Left kidney (tissue), 8 donors: ENCODE results near the gene GPN1. TPM values are rescaled to one million over a fixed set of nuclear protein-coding genes. Genes with fewer than 3 reads are reported as not detected.
A peak's percentile ranks its signal among the peaks of the same experiment; 100 is the strongest.
"Not testable (repeated sequence)": the region's sequence is repeated elsewhere in the genome, so short reads cannot be mapped to it uniquely, and the experiment has no call there.

Experiments used
- DNase-seq: peaks from one replicate; pipeline ENCODE4 v3.0.0-alpha.2; 2013
- long read RNA-seq, 8 donors: transcript quantifications; one replicate each; lab custom pipeline, GENCODE V29; 2026
- polyA plus RNA-seq: library from polyadenylated mRNA; unstranded; fragments of 120-200 nt; gene quantifications from one replicate; pipeline ENCODE4 v1.2.1, GENCODE V29; 2013; ENCODE audit not compliant: insufficient read length

GPN1 gene
- polyA plus RNA-seq, result 64.5 TPM
- long read RNA-seq, donor 1, transcript GPN1-212 (14 exons, 1,832 nt), result major isoform, 17 of 86 reads
- long read RNA-seq, donor 1, partial matches to known transcripts, result 53 of 86 reads
- long read RNA-seq, donor 1, other reads (novel, unspliced or antisense), result 16 of 86 reads
- long read RNA-seq, donor 2, transcript GPN1-212 (14 exons, 1,832 nt), result major isoform, 23 of 111 reads
- long read RNA-seq, donor 2, partial matches to known transcripts, result 73 of 111 reads
- long read RNA-seq, donor 2, other reads (novel, unspliced or antisense), result 15 of 111 reads
- long read RNA-seq, donor 3, transcript GPN1-212 (14 exons, 1,832 nt), result major isoform, 15 of 79 reads
- long read RNA-seq, donor 3, partial matches to known transcripts, result 22 of 79 reads
- long read RNA-seq, donor 3, other reads (novel, unspliced or antisense), result 41 of 79 reads
- long read RNA-seq, donor 4, partial matches to known transcripts, result 10 of 12 reads
- long read RNA-seq, donor 4, other reads (novel, unspliced or antisense), result 0 of 12 reads
- long read RNA-seq, donor 5, transcript GPN1-212 (14 exons, 1,832 nt), result major isoform, 31 of 36 reads
- long read RNA-seq, donor 5, partial matches to known transcripts, result 0 of 36 reads
- long read RNA-seq, donor 5, other reads (novel, unspliced or antisense), result 5 of 36 reads
- long read RNA-seq, donor 6, transcript GPN1-212 (14 exons, 1,832 nt), result major isoform, 8 of 39 reads
- long read RNA-seq, donor 6, partial matches to known transcripts, result 31 of 39 reads
- long read RNA-seq, donor 6, other reads (novel, unspliced or antisense), result 0 of 39 reads
- long read RNA-seq, donor 7, transcript GPN1-212 (14 exons, 1,832 nt), result major isoform, 30 of 110 reads
- long read RNA-seq, donor 7, partial matches to known transcripts, result 73 of 110 reads
- long read RNA-seq, donor 7, other reads (novel, unspliced or antisense), result 7 of 110 reads
- long read RNA-seq, donor 8, transcript GPN1-212 (14 exons, 1,832 nt), result major isoform, 5 of 5 reads
- long read RNA-seq, donor 8, partial matches to known transcripts, result 0 of 5 reads
- long read RNA-seq, donor 8, other reads (novel, unspliced or antisense), result 0 of 5 reads

DNA sequence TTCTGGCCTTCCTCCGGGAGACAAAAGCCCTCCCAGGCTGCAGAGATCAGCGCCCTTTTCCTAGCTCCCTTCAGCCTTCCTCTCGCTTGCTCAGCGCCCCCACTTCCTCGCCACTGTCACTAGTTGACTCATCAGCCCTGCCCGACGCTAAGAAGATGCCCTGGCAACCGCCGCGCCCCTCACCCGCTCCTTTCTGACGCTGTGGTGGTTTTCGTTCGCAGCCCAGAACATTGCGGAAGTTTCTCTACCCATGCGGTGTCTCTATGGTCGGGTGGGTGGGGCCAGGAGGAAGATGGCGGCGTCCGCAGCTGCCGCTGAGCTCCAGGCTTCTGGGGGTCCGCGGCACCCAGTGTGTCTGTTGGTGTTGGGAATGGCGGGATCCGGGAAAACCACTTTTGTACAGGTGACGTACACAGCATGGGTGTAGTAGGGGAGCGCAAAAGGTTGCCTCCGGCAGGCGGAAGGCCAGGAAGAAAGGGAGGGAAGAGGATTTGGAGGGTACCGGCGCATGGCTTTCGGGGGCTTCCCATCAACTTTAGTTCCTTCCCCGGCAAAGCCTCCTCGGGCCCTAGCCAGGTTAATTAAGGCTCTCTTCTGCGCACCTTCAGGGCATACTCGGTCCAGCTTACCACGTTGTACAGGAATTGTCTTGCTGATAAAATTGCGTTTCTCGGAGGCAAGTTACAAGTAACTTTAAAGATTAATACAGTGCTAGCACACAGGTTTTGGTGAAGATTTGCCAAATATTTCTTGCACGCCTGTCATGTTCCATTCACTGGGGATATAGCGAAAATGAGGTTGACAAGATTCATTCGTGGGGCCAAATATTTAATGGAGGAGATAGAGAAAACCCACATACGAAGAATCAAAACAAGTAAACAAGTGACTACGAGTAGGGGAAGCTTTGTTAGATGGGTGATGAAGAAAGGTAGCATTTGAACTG is at the start of gene GPN1, which contains the start of gene CCDC121:
Gene GPN1 (plus strand): TSS at position 284 of the 943 bp plus-strand sequence. CDS start 9 bp downstream, at position 293.
Gene CCDC121 (minus strand): TSS at position 246 of the 943 bp plus-strand sequence. CDS start 1,213 bp downstream, outside the sequence.
- peak; percentile 78 for DNase-seq

DNA sequence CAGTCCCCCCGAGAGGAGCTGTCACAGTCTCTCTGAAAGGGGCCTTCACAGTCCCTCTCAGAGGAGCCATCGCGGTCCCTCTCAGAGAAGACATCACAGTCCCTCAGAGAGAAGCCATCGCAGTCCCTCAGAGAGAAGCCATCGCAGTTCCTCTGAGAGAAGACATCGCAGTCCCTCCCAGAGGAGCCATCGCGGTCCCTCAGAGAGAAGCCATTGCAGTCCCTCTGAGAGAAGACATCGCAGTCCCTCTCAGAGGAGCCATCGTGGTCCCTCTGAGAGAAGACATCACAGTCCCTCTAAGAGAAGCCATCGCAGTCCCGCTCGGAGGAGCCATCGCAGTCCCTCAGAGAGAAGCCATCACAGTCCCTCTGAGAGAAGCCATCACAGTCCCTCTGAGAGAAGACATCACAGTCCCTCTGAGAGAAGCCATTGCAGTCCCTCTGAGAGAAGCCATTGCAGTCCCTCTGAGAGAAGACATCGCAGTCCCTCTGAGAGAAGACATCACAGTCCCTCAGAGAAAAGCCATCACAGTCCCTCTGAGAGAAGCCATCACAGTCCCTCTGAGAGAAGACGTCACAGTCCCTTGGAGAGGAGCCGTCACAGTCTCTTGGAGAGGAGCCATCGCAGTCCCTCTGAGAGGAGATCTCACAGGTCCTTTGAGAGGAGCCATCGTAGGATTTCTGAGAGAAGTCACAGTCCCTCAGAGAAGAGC is 47.3 kb upstream of the GPN1 start:
- no peak for DNase-seq

DNA sequence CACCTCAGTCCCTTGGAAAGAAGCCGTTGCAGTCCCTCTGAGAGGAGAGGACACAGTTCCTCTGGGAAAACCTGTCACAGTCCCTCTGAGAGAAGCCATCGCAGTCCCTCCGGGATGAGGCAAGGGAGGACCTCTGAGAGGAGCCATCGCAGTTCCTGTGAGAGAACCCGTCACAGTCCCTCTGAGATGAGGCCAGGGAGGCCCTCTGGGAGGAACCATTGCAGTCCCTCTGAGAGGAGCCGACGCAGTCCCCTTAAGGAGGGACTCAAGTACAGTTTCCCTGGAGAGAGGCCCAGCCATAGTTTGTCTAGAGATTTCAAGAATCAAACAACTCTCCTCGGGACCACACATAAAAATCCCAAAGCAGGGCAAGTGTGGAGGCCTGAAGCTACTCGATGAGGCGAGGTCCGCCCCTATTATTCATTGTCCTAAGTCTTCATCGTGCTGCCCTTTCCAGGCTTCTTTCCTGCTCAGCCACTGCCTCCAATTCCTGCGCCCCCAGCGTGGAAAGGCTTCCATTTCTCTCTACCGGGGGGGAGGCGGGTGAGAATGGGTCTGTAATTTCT is 46.6 kb upstream of the GPN1 start:
- no peak for DNase-seq

DNA sequence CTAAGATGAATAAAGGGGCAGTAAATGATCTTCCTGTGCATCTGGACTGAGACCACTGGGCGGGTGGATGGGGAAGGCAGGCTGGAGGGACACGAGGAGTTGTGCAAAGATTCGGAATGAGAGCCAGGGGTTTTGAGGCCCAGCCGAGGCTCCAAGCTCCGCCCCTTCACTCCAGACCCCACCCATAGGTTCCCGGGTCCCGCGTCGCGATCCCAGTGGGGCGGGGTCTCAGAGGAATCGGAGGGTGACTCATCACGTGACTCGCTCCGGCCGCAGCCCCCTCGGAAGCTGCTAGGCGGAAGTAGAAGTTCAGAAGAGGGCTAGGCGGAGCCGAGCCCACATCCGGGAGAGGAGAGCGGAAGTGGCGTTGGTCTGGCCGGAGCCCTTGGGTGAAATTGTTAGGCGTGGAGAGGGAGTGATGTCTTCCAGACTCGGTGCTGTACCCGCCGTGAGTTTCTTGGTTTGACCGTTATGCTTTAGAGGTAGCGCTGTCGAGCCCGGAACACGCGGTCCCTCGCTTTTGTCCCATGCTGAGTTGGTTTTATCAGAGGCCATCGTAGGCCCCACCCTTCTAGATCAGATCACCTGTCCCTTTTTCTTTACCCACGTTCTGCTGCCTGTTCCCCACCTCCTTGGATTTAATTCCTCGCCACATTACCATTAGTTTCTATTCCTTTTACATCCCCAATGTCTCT is 46.0 kb upstream of the GPN1 start, which contains the start of gene ZNF512:
Gene ZNF512 (plus strand): TSS at position 348 of the 695 bp plus-strand sequence. CDS start 71 bp downstream, at position 419.
- peak; percentile 91 for DNase-seq

DNA sequence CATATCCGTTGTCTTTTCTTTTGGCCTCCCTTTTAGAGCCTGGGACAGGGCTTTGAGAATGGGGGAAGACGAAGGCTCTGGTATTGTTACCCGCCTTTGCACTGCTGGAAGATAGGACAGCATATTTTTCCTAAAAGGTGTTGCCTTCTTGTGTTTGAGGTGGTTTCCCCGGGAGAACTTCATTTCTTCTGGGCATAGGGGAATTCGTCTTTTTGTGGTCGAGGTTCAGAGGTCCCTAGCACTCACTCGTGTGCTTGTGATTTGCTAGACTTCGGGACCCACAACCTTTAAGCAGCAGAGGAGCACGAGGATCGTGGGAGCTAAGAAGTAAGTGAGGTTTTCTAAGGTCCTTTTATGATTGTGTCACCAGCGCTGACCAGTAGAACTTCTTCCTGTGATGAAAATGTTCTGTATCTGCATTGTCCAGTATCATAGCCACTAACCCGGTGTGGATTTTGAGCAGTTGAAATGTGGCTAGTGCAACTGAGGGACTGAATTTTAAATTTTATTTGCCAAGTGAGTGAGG is 45.4 kb upstream of the GPN1 start:
- no peak for DNase-seq

DNA sequence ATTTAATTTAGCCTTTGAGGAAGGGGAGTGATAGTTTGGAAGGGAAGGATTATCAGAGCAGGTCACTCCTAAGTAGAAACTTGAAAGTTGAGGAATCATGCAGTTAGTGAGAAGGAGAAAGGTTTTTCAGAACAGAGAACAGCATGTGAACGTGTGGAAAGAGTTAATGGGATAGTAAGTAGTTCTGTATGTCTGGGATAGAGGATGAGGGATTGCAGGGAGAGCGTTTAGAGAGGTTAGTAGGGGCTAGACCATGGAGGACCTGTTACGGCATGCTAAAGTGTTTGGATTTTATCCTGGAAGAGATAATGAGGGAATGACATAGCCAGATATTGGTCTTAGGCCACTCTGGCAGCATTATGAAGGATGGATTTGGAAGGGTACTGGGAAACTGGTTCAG is 44.3 kb upstream of the GPN1 start:
- DNase-seq, result no peak

DNA sequence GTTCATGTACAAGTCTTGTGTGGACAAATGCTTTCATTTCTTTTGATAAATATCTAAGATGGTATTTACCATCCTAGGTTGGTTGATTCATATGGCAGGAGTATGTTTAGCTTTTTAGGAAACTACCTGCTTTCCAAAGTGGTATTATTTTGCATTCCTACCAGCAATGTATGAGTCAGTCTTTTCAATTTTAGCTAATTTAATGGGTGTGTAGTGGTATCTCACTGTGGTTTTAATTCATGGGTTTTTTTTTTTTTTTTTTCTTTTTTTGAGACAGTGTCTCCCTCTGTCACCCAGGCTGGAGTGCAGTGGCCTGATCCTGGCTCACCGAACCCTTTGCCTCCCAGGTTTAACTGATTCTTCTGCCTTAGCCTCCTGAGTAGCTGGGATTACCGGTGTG is 41.8 kb upstream of the GPN1 start:
- DNase-seq, result no peak

DNA sequence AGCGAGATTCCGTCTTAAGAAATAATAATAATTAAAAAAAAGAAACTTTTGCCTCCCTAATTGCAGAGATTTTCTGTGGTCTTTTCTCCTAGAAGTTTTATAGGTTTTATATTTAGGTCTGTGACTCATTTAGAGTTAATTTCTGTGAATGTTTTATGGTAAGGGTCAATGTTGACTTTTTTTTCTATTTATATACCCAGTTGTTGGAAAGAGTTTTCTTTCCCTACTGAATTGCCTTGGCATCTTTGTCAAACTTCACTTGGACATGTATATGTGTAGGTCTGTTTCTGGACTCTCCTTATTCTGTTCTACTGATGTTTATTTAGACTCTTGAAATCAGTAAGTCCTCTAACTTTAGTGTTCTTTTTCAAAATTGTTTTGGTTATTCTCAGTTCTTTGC is 40.5 kb upstream of the GPN1 start:
- no peak for DNase-seq

DNA sequence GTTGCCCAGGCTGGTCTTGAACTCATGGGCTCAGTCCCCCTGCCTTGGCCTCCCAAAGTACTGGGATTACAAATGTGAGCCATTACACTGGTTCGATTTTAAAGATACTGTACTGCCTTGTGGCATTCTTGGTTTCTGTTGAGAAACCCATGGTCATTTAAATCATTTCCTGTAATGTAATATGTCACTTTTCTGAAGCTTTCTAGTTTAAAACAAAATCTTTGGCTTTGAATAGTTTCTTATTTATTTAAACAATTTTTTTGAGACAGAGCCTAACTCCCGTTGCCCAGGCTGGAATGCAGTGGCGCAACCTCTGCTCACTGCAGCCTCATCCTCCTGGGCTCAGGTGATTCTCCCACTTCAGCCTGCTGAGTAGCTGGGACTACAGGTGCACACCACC is 37.1 kb upstream of the GPN1 start:
- no peak for DNase-seq

DNA sequence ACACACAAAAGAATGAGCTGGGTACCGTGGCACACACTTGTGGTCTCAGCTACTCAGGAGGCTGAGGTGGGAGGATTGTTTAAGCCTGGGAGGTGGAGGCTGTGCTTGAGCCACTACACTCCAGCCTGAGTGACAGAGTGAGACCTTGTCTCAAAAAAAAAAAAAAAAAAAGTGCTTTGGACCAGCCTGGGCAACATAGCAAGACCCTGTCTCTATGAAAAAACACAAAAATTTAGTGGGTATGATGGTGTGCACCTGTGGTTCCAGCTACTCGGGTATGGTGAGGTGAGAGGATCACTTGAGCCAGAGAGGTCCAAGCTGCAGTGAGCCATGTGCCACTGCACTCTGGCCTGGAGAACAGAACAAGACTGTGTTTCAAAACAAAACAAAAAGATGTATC is 35.6 kb upstream of the GPN1 start:
- DNase-seq, result no peak

DNA sequence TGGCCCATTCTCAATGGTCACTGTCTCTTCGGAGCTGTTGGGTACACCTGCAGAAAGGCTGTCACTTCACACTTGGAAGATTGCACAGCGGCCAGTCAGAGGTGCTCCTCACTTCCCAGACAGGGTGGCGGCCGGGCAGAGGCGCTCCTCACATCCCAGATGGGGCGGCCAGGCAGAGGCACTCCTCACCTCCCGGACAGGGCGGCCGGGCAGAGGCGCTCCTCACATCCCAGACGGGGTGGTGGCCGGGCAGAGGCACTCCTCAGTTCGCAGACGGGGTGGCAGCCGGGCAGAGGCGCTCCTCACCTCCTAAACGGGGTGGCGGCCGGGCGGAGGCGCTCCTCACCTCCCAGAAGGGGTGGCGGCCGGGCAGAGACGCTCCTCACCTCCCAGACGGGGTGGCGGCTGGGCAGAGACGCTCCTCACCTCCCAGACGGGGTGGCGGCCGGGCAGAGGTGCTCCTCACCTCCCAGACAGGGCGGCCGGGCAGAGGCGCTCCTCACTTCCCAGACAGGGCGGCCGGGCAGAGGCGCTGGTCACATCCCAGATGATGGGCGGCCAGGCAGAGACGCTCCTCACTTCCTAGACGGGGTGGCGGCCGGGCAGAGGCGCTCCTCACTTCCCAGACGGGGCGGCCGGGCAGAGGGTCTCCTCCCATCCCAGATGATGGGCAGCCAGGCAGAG is 34.7 kb upstream of the GPN1 start:
- not testable (repeated sequence) for DNase-seq

DNA sequence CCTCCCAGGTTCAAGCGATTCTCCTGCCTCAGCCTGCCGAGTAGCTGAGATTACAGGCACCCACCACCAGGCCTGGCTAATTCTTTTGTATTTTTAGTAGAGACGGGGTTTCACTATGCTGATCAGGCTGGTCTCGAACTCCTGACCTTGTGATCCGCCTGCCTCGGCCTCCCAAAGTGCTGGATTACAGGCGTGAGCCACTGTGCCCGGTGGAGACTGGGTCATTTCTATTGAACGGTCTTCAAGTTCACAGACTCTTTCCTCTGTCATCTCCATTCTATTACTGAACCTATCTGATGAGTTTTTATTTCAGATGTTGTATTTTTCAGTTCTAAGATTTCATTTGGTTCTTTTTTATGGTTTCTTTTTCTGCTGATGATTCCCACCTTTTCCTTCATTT is 33.4 kb upstream of the GPN1 start:
- not testable (repeated sequence) for DNase-seq

DNA sequence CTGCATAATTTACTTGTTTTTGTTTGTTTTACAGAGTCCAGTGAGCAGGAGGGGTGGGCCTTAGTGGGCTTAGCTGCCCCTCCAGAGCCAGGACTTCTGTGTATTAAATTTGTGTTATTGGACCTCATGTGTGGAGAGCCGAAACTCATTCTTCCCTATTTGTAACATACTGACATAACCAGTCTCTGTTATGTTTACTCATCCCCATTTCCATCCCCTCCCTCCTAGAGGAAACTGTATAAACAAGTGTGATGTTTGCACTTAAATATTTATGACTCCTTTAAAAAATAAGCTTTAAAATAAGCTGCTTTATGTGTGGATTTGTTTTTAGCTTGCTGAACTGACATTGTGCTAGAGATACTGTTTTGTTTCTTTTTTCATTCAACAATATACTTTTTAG is 32.2 kb upstream of the GPN1 start:
- no peak for DNase-seq

DNA sequence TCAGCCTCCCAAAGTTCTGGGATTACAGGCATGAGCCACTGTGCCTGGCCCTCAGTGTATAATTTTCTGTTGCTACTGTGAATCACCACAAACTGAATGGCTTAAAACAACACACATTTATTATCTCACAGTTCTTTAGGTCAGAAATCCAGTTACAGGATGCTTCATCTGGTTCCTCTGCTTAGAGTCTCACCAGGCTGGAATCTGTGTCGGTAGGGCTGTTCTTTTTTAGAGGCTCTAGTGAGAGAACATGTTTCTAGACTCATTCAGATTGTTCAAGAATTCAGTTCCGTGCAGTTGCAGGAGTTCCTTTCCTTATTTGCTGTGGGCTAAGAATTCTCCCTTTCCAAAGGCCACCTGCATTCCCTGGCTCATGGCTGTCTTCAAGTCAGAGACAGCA is 22.2 kb upstream of the GPN1 start:
- no peak for DNase-seq

DNA sequence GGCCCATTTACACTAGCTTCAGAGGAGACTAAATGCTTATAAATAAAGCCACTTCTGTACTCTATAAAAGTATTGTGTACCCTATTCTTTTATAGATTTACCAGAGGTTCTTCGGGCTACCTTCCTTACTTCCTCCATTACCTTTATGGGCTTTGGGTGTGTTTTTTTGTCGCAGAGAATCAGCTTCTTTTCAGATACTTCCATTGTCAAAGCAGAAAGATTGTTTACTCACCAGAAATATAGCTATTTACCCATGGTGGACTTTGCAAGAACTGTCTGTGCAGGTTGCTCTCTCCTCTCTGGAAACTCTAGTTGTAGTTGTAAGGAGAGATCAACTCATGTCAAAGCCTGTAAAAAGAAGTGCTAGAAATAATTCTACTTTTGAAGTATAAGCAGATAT is 14.9 kb upstream of the GPN1 start:
- DNase-seq, result no peak

DNA sequence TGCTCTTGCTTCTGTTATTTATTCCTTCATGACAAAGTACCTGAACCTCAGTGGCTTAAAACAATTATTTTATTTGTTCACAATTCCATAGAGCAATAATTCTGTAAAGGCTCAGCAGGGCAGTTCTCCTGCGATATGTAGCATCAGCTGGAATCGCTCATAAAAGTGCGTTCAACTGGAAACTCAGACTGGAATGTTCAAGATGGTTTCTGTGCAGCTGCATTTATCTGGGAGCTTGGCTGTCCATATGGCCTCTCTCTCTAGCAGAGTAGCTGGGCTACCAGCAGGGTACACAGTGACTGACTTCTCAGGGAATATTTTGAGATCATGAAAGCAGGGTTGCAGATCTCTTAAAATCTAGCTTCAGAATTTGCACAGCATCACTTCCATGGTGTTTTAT is 13.5 kb upstream of the GPN1 start:
- no peak for DNase-seq

DNA sequence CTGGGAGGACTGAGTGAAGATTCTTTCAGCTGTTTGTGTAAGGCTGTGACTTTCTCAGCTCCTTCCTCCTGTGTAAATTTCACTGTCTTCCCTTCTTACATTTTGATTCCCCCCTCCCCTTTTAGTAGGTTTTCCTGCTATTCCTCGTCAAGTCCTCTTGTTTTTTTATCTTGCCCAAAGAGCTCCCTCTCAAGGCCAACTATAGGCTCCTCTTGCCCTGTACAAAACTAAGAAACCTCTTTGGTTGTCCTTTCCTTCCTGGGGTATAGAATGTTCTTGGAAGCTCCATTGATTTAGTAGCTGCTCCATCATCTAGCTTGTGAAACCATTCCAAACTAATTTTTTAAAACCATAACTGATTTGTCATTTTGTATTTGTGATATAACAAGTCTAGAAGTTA is 7.3 kb upstream of the GPN1 start:
- DNase-seq, result no peak

DNA sequence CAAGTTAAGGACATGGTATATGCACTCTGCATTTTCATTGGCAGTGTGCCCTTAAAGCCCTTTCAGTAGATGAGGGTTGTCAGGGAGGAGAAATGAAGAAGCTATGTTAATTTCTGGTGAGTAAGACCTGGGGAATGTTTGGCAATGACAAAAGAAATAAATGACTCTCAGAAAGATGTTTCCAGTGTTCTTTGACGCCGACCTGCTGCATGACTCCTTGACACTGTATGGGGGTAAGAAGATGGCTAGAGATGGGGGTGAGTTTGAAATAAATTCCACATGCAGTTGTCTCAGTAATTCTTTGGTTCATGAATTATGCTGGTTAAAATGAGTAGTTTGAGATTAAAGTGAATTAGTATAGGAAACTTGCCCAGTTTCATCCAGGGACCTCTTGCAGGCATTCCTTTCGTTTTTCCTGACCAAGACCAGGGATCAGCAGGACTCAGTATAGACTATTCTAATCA is 5.9 kb upstream of the GPN1 start:
- no peak for DNase-seq

DNA sequence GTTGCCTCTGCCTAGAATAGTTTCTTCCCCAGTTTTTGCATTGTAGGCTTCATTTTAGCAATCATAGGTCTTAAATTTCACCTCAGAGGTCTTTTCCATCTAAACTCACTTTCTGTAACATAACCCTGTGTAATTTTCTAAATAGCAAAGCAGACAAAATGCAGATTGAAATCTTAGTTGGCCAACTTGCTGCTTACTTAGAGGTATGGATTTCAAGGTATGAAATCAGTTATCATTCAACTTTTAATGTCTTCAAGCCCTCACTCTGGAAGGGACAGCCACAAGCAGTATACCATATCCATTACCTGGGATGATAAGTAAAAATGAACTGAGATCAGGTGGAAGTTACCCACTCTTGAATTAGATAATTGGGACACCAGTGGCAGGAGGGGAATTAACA is 3.9 kb upstream of the GPN1 start:
- no peak for DNase-seq
